Activated naive CD8-positive, alpha-beta T cell treated with anti-CD3 and anti-CD28 coated beads, Interleukin-2, amount 50 U/mL, for 24 hours (primary cell): ENCODE data around the gene TTC7B.

Experiments
- ATAC-seq: fragments of 150-1000 bp; cut with Tn5 transposase; one replicate; pipeline ENCODE4 v1.10.0; 2021
- DNase-seq: peaks from one replicate; pipeline ENCODE4 v3.0.0; 2021
- H3K27ac Mint-ChIP-seq: one replicate; pipeline ENCODE4 v1.8.0; 2021; ENCODE audit warnings: mild to moderate bottlenecking, mixed read lengths
- H3K27me3 Mint-ChIP-seq: one replicate; pipeline ENCODE4 v1.8.0; 2021; ENCODE audit warnings: mixed read lengths
- H3K36me3 Mint-ChIP-seq: one replicate; pipeline ENCODE4 v1.8.0; 2021; ENCODE audit warnings: low read depth, mixed read lengths
- H3K4me1 Mint-ChIP-seq: one replicate; pipeline ENCODE4 v1.8.0; 2021; ENCODE audit warnings: mixed read lengths
- H3K4me3 Mint-ChIP-seq: one replicate; pipeline ENCODE4 v1.8.0; 2021; ENCODE audit warnings: mild to moderate bottlenecking, moderate library complexity, mixed read lengths
- H3K9me3 Mint-ChIP-seq: one replicate; pipeline ENCODE4 v1.8.0; 2021; ENCODE audit warnings: mixed read lengths

TTC7B gene

DNA sequence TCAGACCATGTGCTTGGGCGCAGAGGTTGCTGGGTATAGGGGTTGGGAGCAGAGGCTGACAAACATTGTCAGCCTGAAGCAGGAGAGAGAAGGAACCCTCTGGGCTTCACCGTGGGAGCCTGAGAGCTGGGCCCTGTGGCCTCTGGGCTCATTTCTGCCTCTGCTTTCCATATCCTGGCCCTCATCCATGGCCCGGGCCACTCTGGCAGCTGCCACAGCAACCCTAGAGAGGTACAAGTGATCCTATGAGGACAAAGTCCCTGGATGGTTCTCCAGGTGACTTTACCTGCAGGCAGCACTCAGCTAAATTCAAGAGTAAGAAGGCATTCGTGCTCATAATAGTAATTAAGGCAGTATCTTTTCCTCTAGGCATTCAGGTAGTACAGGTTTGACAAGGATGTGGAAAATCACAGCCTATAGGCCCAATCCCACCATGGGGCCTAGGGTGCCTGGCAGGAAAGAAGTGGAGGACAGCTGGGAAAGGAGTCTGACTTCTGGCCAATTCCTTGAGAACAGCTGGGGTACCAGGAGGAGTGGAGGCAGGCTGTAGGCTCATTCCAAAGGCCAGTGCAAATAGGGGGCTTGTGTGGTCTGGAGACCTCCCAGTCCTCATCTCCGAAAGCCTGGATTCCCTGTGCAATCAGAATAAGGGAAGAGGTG is 3.6 kb upstream of the TTC7B start:
- Mint-ChIP-seq H3K36me3 (peaks cover 3% of the 10 kb centered on the region), H3K4me3 (no peak overlapping the region), H3K27ac (no peak overlapping the region), H3K27me3 (peaks cover 20% of the 10 kb centered on the region), H3K4me1 (peaks cover 13% of the 10 kb centered on the region), H3K9me3 (peaks cover 11% of the 10 kb centered on the region)
- ATAC-seq (no peak), DNase-seq (no peak)

DNA sequence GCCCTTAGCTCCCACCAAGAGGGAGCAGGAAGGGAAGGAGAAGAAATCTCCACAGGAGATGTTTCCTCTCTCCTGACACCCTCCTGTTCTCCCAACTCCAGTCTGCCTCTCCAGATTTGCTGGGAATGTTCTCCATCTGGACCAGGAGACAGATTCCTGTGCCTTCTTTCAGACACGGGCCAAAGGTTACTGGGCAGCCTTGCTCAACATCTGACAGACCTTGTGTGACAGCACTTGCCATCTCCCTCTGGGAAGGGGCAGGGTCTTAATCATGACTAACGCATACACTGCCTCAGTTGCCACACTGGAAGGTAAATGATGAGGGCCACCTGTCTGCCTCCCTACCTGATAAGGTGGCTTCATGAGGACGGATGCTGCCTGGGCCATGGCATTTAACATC is 2.5 kb upstream of the TTC7B start:
- no peak overlapping the region for H3K4me3 Mint-ChIP-seq

DNA sequence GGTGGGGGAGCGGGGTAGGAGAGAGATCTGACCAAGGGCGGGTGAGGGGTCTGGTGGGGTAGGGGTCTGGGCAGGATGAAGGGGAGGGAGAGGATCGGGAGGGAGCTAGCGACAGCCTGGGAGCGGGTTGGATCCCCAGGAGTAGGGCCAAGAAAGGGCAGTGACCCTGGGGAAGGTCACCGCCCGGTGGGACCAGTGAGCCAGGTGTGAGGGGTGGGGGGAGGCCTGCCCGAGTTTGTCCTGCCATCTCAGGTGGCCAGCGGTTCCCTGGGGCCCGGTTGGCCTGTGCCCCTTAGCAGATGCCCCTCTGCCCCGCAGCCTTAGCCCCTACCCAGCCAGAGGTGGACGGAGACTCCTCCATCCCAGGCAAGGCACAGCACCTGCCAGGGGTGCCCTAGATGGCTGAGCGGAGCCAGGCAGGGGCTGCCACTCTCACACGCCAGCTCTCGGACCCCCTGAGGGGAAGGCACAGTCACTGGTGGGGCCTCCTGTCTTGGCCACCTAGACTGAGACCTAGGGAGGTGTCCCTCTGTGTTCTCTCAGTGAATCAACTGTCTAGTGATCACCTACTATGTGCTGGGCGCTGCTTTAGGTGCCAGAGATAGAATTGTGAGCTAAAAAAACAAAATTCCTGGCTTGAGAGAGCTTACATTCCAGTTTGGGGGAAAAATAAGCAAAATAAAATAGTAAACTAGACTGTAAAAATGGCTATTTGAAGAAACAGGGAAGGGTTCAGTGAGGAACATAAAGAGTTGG is 629 bp upstream of the TTC7B start:
- no peak for ATAC-seq
- no peak for DNase-seq
- no peaks in the 10 kb centered on the region for H3K9me3 Mint-ChIP-seq
- no peaks in the 10 kb centered on the region for H3K36me3 Mint-ChIP-seq
- H3K4me1 Mint-ChIP-seq = peaks cover 13% of the 10 kb centered on the region
- peak overlapping the region; percentile 30 for H3K4me3 Mint-ChIP-seq
- peaks cover 22% of the 10 kb centered on the region for H3K27me3 Mint-ChIP-seq
- H3K27ac Mint-ChIP-seq = no peak overlapping the region

More for the DNA sequence above, 2.5 kb upstream of the TTC7B start:
- Mint-ChIP-seq H3K4me1 (peaks cover 13% of the 10 kb centered on the region), H3K36me3 (no peaks in the 10 kb centered on the region), H3K27me3 (peaks cover 22% of the 10 kb centered on the region), H3K9me3 (peaks cover 5% of the 10 kb centered on the region), H3K27ac (no peak overlapping the region)
- ATAC-seq = no peak
- no peak for DNase-seq

DNA sequence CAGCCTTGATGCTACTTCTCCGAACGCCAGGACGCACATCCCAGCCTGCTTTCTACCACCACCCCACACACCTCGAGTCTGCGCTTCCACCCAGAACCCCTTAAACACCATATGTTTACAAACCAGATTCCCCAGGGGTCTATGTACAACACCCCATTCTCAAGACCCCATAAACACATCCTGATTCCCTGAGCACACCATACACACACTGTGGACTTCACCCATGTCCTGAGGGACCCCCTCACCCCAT is 733 bp downstream of the TTC7B start:
- no peak overlapping the region for H3K27ac Mint-ChIP-seq
- peaks cover 22% of the 10 kb centered on the region for H3K27me3 Mint-ChIP-seq
- H3K9me3 Mint-ChIP-seq = no peaks in the 10 kb centered on the region
- H3K36me3 Mint-ChIP-seq = no peaks in the 10 kb centered on the region
- peaks cover 5% of the 10 kb centered on the region for H3K4me1 Mint-ChIP-seq
- H3K4me3 Mint-ChIP-seq = peak overlapping the region; percentile 63
- no peak for DNase-seq
- ATAC-seq = no peak

DNA sequence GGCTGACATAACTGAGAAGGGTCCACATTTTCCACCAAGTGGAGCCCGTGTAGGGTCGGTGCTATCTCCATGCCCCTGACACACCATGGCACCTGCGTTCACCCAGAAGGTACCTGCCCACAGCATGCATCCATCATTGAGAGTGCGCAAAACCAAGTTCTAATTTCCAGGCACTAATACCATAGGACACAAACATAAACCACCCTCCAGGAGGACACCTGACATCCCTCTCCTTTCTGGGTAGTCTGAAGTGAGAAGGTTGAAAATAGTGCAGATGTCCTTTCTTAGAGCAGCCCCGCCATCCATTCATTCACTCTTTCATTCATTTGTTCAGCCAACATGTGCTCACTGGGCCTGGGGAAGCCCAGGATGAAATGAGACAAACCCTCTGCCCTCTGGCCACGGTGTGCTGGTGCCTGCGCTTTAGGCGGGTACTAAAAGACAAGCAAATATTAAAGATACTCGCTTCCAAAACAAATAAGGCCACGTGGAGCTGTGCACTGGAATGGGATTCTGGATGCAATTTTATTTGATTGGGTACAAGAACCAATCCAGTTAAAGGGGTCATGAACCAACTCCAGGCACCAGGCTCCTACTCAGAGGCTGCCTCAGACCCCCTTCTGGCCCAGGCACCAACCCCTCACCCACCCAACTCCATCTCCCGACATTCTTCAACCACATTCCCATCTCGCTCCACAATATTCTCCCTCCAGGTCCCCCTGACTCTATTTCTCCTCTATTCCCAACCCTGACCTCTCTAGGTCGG is 1.2 kb downstream of the TTC7B start:
- H3K27me3 Mint-ChIP-seq = peaks cover 19% of the 10 kb centered on the region
- no peaks in the 10 kb centered on the region for H3K36me3 Mint-ChIP-seq
- H3K4me3 Mint-ChIP-seq = peak overlapping the region; percentile 63
- H3K4me1 Mint-ChIP-seq = peaks cover 4% of the 10 kb centered on the region
- H3K9me3 Mint-ChIP-seq = no peaks in the 10 kb centered on the region
- no peak overlapping the region for H3K27ac Mint-ChIP-seq
- ATAC-seq = no peak
- no peak for DNase-seq

DNA sequence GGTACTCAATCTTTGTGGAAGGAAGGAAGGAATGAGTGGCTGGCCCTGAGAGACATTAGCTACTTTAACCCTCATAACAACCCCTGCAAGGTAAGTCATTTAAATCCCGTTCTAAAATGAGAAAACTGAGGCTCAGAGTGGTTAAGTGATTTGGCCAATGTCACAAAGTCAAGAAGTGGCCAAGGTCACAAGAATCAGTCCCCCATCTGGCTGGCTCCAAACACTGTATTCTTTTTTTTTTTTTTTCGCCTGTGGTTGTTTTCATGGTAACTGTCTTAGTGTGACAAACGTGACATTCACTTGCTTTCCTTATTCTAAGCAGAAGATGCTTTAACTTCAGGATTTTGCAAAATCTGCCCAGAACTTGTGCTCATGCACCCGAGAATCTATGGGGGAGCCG is 2.8 kb downstream of the TTC7B start:
- no peaks in the 10 kb centered on the region for H3K9me3 Mint-ChIP-seq
- no peaks in the 10 kb centered on the region for H3K36me3 Mint-ChIP-seq
- no peak for ATAC-seq
- DNase-seq = no peak
- H3K4me3 Mint-ChIP-seq = no peak overlapping the region
- peaks cover 4% of the 10 kb centered on the region for H3K4me1 Mint-ChIP-seq
- H3K27me3 Mint-ChIP-seq = peaks cover 16% of the 10 kb centered on the region
- H3K27ac Mint-ChIP-seq = no peak overlapping the region

DNA sequence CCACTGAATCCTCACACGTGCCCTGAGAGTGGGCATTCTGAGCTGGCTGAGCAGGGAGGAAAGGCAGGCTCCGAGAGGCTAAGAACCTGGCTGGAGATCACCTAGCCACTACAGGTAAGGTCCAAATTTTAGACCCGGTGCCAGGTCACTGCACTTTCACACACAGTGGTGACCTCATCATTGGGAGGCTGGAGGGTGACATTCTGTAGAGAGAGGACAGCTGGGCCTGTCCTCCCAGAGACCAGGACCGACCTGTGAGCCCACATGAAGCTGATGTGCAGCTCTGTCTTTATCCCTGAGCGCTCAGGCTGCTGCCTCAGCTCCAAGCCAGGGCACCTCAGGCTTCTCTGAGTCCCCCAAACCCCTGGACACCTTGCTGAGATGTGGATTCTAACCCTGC is 4.1 kb downstream of the TTC7B start:
- ATAC-seq = no peak
- H3K4me3 Mint-ChIP-seq = no peak overlapping the region
- DNase-seq = no peak
- H3K36me3 Mint-ChIP-seq = no peaks in the 10 kb centered on the region
- no peak overlapping the region for H3K27ac Mint-ChIP-seq
- no peaks in the 10 kb centered on the region for H3K9me3 Mint-ChIP-seq
- peaks cover 10% of the 10 kb centered on the region for H3K27me3 Mint-ChIP-seq
- peaks cover 4% of the 10 kb centered on the region for H3K4me1 Mint-ChIP-seq

DNA sequence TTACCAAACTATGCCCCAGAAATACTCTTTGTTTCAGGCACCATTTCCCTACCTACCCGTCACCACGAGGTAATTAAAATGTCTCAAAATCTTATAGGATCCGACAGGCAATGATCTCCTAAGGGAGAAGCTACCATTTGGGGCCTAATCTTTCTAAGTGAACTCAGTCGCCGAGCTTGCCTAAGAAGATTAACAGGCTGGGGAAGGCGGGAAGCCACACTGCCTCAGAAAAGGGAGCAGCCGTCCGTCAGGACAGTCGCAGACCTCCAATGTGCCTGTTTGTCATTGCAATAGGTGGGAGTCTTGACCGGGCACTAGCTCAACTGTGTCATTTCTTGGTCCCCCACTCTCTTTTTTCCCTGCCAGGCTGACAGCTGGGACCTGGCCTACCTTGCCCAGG is 4.6 kb downstream of the TTC7B start:
- Mint-ChIP-seq H3K4me1 (peaks cover 4% of the 10 kb centered on the region), H3K4me3 (no peak overlapping the region), H3K27ac (no peak overlapping the region), H3K36me3 (no peaks in the 10 kb centered on the region), H3K9me3 (no peaks in the 10 kb centered on the region), H3K27me3 (peaks cover 8% of the 10 kb centered on the region)
- no peak for DNase-seq
- no peak for ATAC-seq

DNA sequence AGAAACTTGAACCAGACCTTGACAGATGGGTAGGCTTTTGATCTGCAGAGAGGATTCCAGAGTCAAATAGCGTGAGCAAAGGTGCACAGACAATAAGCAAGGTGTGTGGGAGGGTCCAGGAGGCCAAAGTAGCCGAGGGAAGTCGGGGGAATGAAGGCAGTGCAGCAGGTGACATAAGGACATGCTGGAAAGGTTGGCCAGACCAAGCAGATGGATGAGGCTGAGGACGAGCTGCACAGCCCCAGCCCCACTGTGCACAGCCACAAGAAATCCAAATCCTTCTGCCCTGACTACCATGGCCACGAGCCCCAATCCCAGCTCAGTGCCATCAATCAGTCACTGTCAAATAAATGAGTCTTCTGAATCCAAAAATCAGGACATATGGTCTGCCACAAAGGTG is 5.4 kb downstream of the TTC7B start:
- Mint-ChIP-seq H3K27ac (no peak overlapping the region), H3K36me3 (no peaks in the 10 kb centered on the region), H3K27me3 (peaks cover 8% of the 10 kb centered on the region), H3K4me3 (no peak overlapping the region), H3K4me1 (peaks cover 4% of the 10 kb centered on the region), H3K9me3 (no peaks in the 10 kb centered on the region)
- DNase-seq = no peak
- ATAC-seq = no peak

DNA sequence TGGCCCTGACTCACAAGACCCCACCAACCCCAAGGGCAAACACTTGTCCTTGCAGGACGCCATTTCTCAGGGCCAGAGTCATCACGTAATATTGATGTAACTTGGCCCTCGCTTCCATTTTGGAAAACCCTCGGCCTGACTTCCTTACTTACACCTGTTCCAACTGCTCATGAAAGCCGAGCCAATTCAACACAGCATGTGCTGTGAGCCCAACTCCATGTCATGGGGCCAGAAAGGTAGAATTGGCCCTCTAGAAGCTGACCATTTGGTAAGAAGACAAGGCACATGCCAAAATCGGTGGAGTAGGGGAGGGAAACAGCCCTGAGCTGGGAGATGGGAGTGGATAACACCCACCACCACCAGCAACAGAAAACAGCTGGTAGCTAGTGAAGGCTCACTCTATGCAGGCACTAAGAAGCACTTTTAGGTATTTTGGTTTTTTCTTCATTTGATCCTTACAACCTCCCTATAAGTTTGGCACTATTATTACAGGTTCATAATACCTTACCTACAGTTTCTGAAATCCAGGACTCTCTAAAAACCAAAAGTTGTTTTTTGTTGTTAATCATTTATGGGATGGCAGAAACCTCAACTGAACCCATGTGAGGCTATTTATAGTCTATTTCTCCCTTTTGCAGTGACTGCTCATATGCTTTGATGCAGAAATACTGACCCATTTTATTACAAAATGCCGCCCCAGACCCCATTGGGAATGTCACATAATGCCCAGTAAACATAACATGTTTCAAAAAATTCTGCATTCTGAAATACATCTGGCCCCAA is 6.5 kb downstream of the TTC7B start:
- Mint-ChIP-seq H3K4me1 (no peaks in the 10 kb centered on the region), H3K27ac (no peak overlapping the region), H3K4me3 (no peak overlapping the region), H3K36me3 (no peaks in the 10 kb centered on the region), H3K9me3 (no peaks in the 10 kb centered on the region), H3K27me3 (peaks cover under 1% of the 10 kb centered on the region)
- ATAC-seq (no peak), DNase-seq (no peak)

DNA sequence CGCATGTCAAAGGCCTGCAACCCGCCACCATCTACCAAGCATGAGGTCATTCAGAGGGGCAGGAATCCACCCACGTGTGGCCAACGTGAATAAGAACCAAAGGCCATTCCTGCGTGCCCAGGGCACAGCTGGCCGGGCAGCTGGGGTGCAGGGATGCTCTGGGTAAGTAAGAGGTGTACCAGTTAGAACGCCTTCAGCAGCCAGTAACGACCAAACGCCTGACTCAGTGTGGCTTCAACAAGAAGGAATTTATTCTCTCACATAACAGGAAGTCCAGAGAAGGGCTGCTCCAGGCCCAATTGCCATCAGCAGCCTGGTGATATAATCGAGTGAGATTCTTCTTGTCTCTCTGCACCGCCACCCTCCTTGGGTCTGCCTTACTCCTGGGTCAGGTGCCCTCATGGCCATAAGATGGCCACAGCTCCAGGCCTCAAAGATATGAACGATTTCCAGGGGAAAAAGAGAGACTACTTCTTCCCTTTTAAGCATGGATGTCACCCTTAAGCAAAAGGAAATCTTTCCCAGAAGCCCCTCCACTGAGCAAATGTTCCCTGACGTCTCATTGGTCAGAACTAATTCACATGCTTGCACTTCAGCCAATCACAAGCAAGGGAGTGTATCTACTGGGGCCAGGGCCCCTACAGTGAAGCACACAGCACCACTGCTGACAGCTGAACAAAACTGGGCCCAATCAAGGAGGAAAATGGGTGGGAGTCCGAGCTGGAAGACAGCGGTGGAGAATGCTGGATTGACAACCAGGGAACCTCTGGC is 7.3 kb downstream of the TTC7B start:
- Mint-ChIP-seq H3K4me1 (no peaks in the 10 kb centered on the region), H3K27me3 (no peaks in the 10 kb centered on the region), H3K4me3 (no peak overlapping the region), H3K36me3 (no peaks in the 10 kb centered on the region), H3K27ac (no peak overlapping the region), H3K9me3 (no peaks in the 10 kb centered on the region)
- ATAC-seq = no peak
- DNase-seq = no peak

DNA sequence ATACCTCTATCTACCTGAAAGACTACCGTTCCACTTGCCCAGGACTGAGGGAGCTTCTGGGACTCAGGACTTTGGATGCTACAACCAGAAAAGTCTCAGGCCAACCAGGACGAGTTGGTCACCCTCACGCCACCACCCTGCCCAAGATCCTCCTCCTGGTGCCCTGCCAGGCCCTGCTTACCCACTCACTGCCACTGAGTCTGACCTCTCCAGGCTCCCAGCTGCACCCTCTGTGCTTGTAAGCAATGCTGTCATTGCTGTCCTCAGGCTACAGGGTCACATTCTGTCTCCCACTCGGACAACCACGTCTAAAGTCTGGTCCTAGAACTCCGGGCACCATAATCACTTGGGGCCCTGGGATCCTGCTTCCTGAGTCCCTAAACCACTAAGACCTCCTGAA is 9.2 kb downstream of the TTC7B start:
- Mint-ChIP-seq H3K27ac (no peak overlapping the region), H3K9me3 (no peaks in the 10 kb centered on the region), H3K27me3 (no peaks in the 10 kb centered on the region), H3K36me3 (no peaks in the 10 kb centered on the region), H3K4me3 (no peak overlapping the region), H3K4me1 (no peaks in the 10 kb centered on the region)
- DNase-seq (no peak), ATAC-seq (no peak)

DNA sequence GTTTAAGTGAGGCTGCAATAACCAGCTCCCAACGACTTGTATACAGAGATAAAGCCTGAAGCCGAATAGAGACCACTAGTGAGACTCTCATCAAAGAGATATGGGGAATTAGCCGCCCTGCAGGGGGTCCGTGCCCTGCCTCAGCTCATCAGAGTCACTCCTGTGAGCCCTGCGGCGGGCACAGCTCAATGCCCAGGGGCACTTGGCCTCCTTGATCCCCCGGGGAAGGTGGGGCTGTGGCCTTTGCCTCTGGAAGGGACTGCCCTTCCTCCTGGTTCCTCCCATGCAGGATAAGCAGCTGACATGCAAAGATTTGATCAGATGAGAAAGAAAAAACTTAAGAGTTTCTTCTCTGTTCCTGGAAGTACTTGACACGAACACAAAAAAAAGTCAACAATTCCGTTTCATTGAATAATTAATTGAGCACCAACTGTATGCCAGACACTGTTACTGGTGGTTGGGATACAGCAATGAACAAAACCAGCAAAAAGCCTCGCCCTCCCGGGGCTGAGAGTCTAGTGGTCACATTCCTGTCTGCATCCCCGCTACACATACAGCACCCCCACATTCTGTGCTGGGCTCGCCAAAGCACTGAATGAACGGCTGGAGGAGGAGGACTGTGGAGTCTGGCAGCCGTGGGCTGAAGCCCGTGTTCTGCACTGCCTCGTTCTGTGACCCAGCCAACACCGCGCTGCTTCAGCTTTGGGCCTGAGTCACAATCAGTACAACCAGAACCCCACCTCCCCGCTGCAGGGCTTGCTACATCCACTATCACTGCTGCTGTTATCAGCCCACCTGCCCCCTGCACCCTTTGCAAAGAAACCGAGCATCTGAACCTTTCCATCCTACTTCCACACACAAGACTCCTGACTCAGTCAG is 10.3 kb downstream of the TTC7B start:
- H3K27me3 Mint-ChIP-seq = no peaks in the 10 kb centered on the region
- peaks cover 6% of the 10 kb centered on the region for H3K4me1 Mint-ChIP-seq
- H3K9me3 Mint-ChIP-seq = no peaks in the 10 kb centered on the region
- H3K27ac Mint-ChIP-seq = no peak overlapping the region
- DNase-seq = no peak
- no peak overlapping the region for H3K4me3 Mint-ChIP-seq
- no peaks in the 10 kb centered on the region for H3K36me3 Mint-ChIP-seq
- no peak for ATAC-seq
